PC-9 (cell line): ENCODE results near the gene DNAH11.

Experiments
- EZH2 ChIP-seq: fragments of 200-600 bp; sonication (generic); IDR thresholded peaks from 2 replicates; pipeline ENCODE4 v1.8.0; 2017; ENCODE audit warnings: antibody characterized with exemption, low read depth
- TF ChIP-seq, protein P1 (sequence below): fragments of 200-600 bp; sonication (generic); conservative IDR thresholded peaks from 2 replicates; pipeline ENCODE4 v1.6.1; 2017; ENCODE audit warnings: mixed run types, antibody characterized with exemption, mild to moderate bottlenecking, moderate library complexity

DNA sequence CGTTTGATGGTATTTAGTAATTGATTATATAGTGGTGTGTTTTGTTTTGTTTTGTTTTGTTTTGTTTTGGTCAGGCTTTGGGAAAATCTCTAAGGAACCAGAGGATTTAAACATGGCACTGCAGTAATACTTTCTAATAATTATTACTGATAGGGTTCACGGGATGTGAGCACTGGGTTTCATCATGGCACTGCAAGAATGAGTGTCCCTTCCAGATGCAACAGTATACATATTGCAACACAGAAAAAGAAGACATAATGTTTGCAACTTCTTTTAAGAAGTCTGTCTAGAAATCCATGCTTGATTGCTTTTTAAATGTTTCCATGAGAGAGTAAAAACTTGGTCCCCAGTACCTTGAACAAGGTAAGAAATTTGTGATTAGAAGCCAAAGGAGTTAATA is 405.1 kb downstream of the DNAH11 start:
- TF ChIP-seq EZH2, result no peak
- TF ChIP-seq, protein P1, sequence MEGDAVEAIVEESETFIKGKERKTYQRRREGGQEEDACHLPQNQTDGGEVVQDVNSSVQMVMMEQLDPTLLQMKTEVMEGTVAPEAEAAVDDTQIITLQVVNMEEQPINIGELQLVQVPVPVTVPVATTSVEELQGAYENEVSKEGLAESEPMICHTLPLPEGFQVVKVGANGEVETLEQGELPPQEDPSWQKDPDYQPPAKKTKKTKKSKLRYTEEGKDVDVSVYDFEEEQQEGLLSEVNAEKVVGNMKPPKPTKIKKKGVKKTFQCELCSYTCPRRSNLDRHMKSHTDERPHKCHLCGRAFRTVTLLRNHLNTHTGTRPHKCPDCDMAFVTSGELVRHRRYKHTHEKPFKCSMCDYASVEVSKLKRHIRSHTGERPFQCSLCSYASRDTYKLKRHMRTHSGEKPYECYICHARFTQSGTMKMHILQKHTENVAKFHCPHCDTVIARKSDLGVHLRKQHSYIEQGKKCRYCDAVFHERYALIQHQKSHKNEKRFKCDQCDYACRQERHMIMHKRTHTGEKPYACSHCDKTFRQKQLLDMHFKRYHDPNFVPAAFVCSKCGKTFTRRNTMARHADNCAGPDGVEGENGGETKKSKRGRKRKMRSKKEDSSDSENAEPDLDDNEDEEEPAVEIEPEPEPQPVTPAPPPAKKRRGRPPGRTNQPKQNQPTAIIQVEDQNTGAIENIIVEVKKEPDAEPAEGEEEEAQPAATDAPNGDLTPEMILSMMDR, result no peak
